Heart right ventricle (tissue), 16 donors: Measurements from ENCODE around the gene KLHL30. TPM values are rescaled to one million over a fixed set of nuclear protein-coding genes. Genes with fewer than 3 reads are reported as not detected.
A peak's percentile ranks its signal among the peaks of the same experiment; 100 is the strongest.

Source experiments
- ATAC-seq, 8 donors: fragments of 200-7000 bp; cut with Tn5 transposase; one replicate each; pipeline ENCODE4 v1.9.1; 2020; ENCODE audit warnings: mild to moderate bottlenecking in 8 of 8, moderate library complexity in 8 of 8, moderate number of reproducible peaks in 1 of 8
- DNase-seq, 2 donors: peaks; one replicate each; pipeline ENCODE4 v3.0.0-alpha.2; 2020
- H3K27ac ChIP-seq, 10 donors: fragments of 200-600 bp; sonication (generic) in 2 of 10; one replicate each; pipeline versions ENCODE4 v1.5.0 to v1.8.0; 2020 to 2022; ENCODE audit warnings: mild to moderate bottlenecking in 3 of 10
- H3K27me3 ChIP-seq, 7 donors: fragments of 200-600 bp; one replicate each; pipeline ENCODE4 v1.8.0; 2021 to 2022; ENCODE audit warnings: mild to moderate bottlenecking in 2 of 7
- H3K36me3 ChIP-seq, 9 donors: fragments of 200-600 bp; sonication (generic) in 1 of 9; one replicate each; pipeline versions ENCODE4 v1.5.0 to v1.8.0; 2020 to 2022; ENCODE audit warnings: mild to moderate bottlenecking in 2 of 9
- H3K4me1 ChIP-seq, 9 donors: fragments of 200-600 bp; sonication (generic) in 1 of 9; one replicate each; pipeline versions ENCODE4 v1.5.0 to v1.8.0; 2020 to 2022; ENCODE audit warnings: mild to moderate bottlenecking in 4 of 9
- H3K4me3 ChIP-seq, 10 donors: fragments of 200-600 bp; sonication (generic) in 2 of 10; one replicate each; pipeline versions ENCODE4 v1.5.0 to v1.8.0; 2020 to 2022; ENCODE audit warnings: mild to moderate bottlenecking in 7 of 10, moderate library complexity in 2 of 10
- H3K9me3 ChIP-seq, 11 donors: fragments of 200-600 bp in 10 of 11; sonication (generic) in 2 of 11; one replicate each; pipeline versions ENCODE4 v1.5.0 to v1.8.0; 2013 to 2022; ENCODE audit warnings: mild to moderate bottlenecking in 2 of 11, control low read depth in 1 of 11, moderate library complexity in 1 of 11
- WGBS, 2 donors: extraction: QIAGEN DNeasy Blood & Tissue Kit; methylation state at CpG; one replicate each; pipeline ENCODE4 v1.1.7; 2013; ENCODE audit warnings: inconsistent platforms in 1 of 2; 5-methylcytosine and 5-hydroxymethylcytosine counted together
- intact Hi-C, 10 donors: fragments of 100-400 bp; cut with DNase I; formaldehyde crosslinking; loops; one replicate each; pipeline versions ENCODE4 v1.11.1 to v1.14.2; 2022
- polyA plus RNA-seq, 2 donors: library from polyadenylated mRNA; stranded (reverse); fragments of 200-250 nt; gene quantifications; one replicate each; pipeline ENCODE4 v1.2.3, GENCODE V29; 2013
- total RNA-seq, 10 donors: library from RNA; stranded (reverse); fragmentation: NEBNext Ultra II Directional in 3 of 10; extraction: Animal tissue kit (Norgen Biotek cat#: 25700) in 3 of 10; gene quantifications; one replicate each; pipeline versions ENCODE4 v1.2.1 to v1.2.4, GENCODE V29; 2021 to 2023
- TF ChIP-seq, protein P1 (sequence below), 9 donors: fragments of 200-600 bp; sonication (generic) in 2 of 9; IDR thresholded peaks; one replicate each; pipeline versions ENCODE4 v1.5.0 to v1.8.0; 2021 to 2022; ENCODE audit warnings: antibody characterized with exemption in 9 of 9, mild to moderate bottlenecking in 5 of 9, moderate library complexity in 1 of 9
- donor health status: Arrhythmogenic right ventricular cardiomyopathy.
- donor health status: ischemic (EF 13 %, LVEDD 7.1; RV severe dilation, severe dysfunction).
- donor health status: healthy with polysubstance abuse.
- donor health status: DM: no; HTN: yes; CAD: no.
- donor health status: DM: no; HTN: no; CAD: no.
- donor health status: ischemic (EF 25% LVEDD 6.9; RV normal size, moderate dysfunction).
- donor health status: ischemic (EF 25% LVEDD 5.7; RV mildly dilated, moderate dysfunction).
- donor health status: healthy.
- donor health status: DM: yes; HTN: yes; CAD: no.
- donor health status: Ischemic cardiomyopathy.
- donor health status: ischemic (EF 35%, LVEDD 5.7; RV mildly dilated, moderate dysfunction).
- donor health status: nonischemic (EF 11% LVEDD 7.7; RV severe dilation, severe dysfunction).
- donor health status: DM: yes; HTN: yes; CAD: no.
- donor health status: PGD.
- donor health status: ischemic (EF 29% LVEDD 5.4; RV normal size, mild dysfunction).
- donor health status: nonischemic (EF 23%, LVEDD 6.1; RV moderate dilation, normal function).

The KLHL30 gene
- total and polyA plus RNA-seq, 12 donors: 3.0 to 30.1 (median 25.9) TPM

DNA sequence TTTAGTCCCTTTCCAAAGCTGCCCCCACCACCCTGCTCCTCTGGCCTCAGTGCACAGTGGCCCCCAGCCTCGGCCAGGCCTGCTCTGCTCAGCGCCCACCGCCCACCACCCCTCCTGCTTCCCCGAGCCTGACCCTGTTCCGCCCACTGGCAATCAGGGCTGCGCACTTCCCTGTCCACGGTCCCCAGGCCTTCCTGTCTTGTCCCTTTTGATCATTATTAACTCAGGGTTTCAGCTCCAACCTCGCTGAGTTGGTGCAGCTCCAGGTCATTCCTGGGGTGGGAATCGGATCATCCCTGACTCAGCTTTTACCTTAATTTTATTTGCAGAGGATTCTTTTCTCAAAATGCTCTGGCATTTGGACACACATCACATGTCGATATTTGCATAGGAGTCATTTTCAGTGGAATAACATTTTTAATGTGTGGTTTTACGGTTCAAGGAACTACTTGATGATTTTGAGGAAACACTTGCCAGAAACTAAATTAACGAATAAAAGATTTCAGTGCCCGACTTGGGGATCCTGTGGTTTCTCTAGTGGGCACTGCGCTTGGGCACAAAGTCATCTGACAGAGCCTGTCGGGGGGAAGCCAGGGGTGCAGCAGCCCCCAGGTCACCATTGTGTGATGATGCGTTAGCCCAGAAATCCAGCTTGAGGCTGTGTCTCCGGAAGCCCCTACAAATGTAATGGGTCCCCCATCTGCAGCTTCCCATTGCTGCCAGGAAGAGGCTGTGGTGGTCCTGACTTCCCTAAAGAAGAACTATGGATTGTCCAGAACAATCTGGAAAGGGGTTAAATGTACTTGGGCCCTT, 39.4 kb upstream of the KLHL30 start:
- TF ChIP-seq, protein P1, sequence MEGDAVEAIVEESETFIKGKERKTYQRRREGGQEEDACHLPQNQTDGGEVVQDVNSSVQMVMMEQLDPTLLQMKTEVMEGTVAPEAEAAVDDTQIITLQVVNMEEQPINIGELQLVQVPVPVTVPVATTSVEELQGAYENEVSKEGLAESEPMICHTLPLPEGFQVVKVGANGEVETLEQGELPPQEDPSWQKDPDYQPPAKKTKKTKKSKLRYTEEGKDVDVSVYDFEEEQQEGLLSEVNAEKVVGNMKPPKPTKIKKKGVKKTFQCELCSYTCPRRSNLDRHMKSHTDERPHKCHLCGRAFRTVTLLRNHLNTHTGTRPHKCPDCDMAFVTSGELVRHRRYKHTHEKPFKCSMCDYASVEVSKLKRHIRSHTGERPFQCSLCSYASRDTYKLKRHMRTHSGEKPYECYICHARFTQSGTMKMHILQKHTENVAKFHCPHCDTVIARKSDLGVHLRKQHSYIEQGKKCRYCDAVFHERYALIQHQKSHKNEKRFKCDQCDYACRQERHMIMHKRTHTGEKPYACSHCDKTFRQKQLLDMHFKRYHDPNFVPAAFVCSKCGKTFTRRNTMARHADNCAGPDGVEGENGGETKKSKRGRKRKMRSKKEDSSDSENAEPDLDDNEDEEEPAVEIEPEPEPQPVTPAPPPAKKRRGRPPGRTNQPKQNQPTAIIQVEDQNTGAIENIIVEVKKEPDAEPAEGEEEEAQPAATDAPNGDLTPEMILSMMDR (IDR thresholded peaks at IDR 0.05): no peak
- 74 to 80% methylated on average over 17 of the region's 17 CpGs for WGBS, 2 donors
- Histone ChIP-seq H3K4me1 (peaks cover 0 to 13% (median 0%) of the 10 kb centered on the region in 9 donors), H3K9me3 (no peaks in the 10 kb centered on the region), H3K27me3 (no peaks in the 10 kb centered on the region), H3K4me3 (no peak overlapping the region), H3K27ac (peak overlapping the region in 3 of 10 donors; percentile 6 to 73 (median 9)), H3K36me3 (no peaks in the 10 kb centered on the region)
- intact Hi-C loops: no loop called here
- DNase-seq (no peak), ATAC-seq (peak in 4 of 8 donors; percentile 10 to 27 (median 22))

DNA sequence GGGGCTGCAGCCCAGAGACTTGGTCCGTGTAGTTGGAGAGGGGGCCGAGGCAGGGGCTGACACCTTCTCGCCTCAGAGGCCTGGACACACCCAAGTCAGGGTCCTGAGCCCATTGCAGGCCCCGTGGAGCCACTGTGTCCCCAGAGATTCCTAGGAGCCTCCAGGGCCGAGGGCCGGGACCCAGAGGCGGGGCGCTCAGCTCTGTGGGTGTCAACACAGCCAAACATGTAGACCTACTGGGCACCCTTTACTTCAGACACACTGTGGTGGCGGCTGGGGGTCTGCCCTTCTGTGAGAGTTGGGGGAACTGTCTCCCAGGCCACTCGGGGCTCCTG, 38.8 kb upstream of the KLHL30 start:
- intact Hi-C loops: no loop called here
- Histone ChIP-seq H3K36me3 (no peaks in the 10 kb centered on the region), H3K9me3 (no peaks in the 10 kb centered on the region), H3K4me1 (peaks cover 0 to 13% (median 0%) of the 10 kb centered on the region in 9 donors), H3K4me3 (no peak overlapping the region), H3K27ac (peak overlapping the region in 1 of 10 donors; percentile 73), H3K27me3 (no peaks in the 10 kb centered on the region)
- DNase-seq: no peak
- TF ChIP-seq, protein P1 (IDR thresholded peaks at IDR 0.05): no peak
- WGBS, 2 donors: 85 to 87% methylated on average over 10 of the region's 10 CpGs
- no peak for ATAC-seq

DNA sequence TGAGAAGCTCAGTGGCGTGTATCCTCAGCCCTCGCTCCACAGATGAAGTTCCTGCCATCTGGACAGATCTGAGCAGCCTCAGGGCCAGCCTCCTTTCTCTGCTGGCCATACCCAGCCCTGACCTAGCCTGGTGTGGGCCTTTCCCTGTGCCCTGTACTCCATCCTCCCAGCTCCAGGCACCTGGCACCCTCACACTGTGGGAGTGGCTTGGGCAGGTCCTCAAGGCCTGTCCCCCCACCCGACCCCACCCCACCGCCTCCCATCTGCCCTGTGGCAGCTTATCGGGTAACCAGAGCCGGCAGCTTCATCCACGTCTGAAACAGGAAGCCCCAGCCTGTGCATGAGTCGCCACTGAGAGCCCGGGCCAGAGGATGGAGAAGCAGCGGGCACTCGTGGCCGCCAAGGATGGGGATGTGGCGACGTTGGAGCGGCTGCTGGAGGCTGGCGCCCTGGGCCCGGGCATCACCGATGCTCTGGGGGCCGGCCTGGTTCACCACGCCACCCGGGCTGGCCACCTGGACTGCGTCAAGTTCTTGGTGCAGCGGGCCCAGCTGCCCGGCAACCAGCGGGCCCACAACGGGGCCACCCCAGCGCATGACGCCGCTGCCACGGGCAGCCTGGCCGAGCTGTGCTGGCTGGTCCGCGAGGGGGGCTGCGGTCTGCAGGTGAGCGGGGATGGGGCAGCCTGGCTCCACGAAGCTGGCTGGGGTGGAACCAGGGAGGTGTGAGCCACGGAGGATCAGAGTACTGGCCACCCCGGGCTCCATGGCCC, 38.2 kb upstream of the KLHL30 start, which contains the start of gene ESPNL:
ESPNL (plus strand) TSS at position 292 of the 772 bp plus-strand sequence; CDS start at position 372, 80 bp downstream.
- TF ChIP-seq, protein P1 (IDR thresholded peaks at IDR 0.05): no peak
- Histone ChIP-seq H3K9me3 (no peaks in the 10 kb centered on the region), H3K36me3 (no peaks in the 10 kb centered on the region), H3K4me3 (no peak within 1 kb of the TSS), H3K27ac (peak within 1 kb of the TSS in 2 of 10 donors; percentile 6 to 73), H3K4me1 (peaks cover 0 to 13% (median 0%) of the 10 kb centered on the region in 9 donors), H3K27me3 (no peaks in the 10 kb centered on the region)
- intact Hi-C loops: no loop called here
- 86 to 89% methylated on average over 38 of the region's 38 CpGs for WGBS, 2 donors
- DNase-seq: no peak
- no peak for ATAC-seq
